Neuronal stem cell (in vitro differentiated cells): Measurements from ENCODE around the gene ANKS1A. TPM values are rescaled to one million over a fixed set of nuclear protein-coding genes. Genes with fewer than 3 reads are reported as not detected.

Experiments
- small RNA-seq: library from polyadenylated mRNA; stranded (forward); fragments of <200 nt; extraction: miRNeasy Mini kit (QIAGEN cat#:217004); gene quantifications from one replicate; pipeline ENCODE3, GENCODE V24; 2013; ENCODE audit not compliant: insufficient read depth

The ANKS1A gene

Small RNAs within 50 kb of the gene (small RNA-seq; reads per million reads assigned to genes)
- gene AL138721.1 = not detected
